GM13976 (cell line): ENCODE results near the gene HS1BP3.

ENCODE experiments used
- DNase-seq: peaks from one replicate; pipeline ENCODE4 v3.0.0; 2012; ENCODE audit warnings: low spot score
- CTCF ChIP-seq: IDR thresholded peaks from 2 replicates; pipeline ENCODE4 v1.5.1; 2012; ENCODE audit warnings: borderline replicate concordance, mild to moderate bottlenecking; ENCODE audit not compliant: insufficient read depth; ENCODE audit errors: extremely low read depth, missing control alignments, control extremely low read depth
- in situ Hi-C: fragments of 300-500 bp; cut with MboI; formaldehyde crosslinking; loops from one replicate; pipeline ENCODE4 v1.12.0; 2022; ENCODE audit warnings: low sequenced_read_pairs, mixed read lengths, inconsistent platforms; ENCODE audit not compliant: unreplicated experiment

The HS1BP3 gene

GRCh38 chr2:20589975-20590703, 60.8 kb downstream of the HS1BP3 start:
- no peak for DNase-seq
- no peak for TF ChIP-seq CTCF
- in situ Hi-C loops: no loop called here

GRCh38 chr2:20588918-20589871, 61.7 kb downstream of the HS1BP3 start:
- in situ Hi-C loops: no loop called here
- no peak for DNase-seq
- TF ChIP-seq CTCF: no peak

GRCh38 chr2:20585710-20586594, 64.9 kb downstream of the HS1BP3 start:
- no peak for TF ChIP-seq CTCF
- in situ Hi-C loops: no loop called here
- no peak for DNase-seq

GRCh38 chr2:20585359-20585709, 65.6 kb downstream of the HS1BP3 start:
- in situ Hi-C loops: no loop called here
- TF ChIP-seq CTCF: no peak
- DNase-seq: no peak

GRCh38 chr2:20584399-20585358, 66.2 kb downstream of the HS1BP3 start:
- no peak for DNase-seq
- in situ Hi-C loops: no loop called here
- TF ChIP-seq CTCF: no peak

- no peak for TF ChIP-seq CTCF
- no peak for DNase-seq
- in situ Hi-C loops: no loop called here
These were observed 66.9 kb downstream of the HS1BP3 start for GRCh38 chr2:20584045-20584398.
